NCI-H226 (cell line): Measurements from ENCODE around the gene PUSL1.

Source experiments
- DNase-seq: peaks from one replicate; pipeline ENCODE4 v3.0.0-alpha.2; 2015

PUSL1 gene

DNA sequence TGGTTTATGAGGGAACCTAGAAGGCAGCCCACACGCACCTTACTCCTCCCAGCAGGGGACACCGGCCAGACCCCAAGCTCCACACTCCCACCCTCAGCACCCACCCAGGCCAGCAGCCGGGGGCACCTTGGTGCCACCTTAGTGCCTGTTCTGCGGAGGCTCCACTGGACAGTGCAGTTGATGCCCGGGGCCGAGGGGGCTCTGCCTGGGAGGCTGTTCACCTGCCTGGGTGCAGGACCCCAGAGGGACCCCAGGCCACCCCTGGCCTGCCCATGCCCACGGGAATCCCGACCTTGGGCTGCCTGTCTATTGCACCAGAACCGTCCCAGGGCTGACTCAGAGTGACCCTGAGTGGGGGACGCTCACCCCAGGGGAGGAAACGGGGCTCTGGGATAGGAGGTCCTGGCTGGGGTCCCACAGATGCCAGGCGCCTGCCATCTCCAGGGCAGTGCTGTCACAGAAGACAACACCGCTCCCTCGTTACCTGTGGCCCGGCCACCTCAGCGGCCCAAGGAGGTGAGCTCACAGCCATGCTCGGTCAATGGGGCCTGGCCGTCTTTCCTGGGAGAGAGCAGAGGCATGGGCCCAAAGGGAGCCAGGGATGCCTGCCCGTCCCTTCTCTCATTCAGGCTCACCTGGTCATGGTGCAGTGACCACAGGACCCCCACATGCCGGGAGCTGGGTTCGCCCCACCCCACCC is 27.5 kb upstream of the PUSL1 start:
- DNase-seq, result no peak

DNA sequence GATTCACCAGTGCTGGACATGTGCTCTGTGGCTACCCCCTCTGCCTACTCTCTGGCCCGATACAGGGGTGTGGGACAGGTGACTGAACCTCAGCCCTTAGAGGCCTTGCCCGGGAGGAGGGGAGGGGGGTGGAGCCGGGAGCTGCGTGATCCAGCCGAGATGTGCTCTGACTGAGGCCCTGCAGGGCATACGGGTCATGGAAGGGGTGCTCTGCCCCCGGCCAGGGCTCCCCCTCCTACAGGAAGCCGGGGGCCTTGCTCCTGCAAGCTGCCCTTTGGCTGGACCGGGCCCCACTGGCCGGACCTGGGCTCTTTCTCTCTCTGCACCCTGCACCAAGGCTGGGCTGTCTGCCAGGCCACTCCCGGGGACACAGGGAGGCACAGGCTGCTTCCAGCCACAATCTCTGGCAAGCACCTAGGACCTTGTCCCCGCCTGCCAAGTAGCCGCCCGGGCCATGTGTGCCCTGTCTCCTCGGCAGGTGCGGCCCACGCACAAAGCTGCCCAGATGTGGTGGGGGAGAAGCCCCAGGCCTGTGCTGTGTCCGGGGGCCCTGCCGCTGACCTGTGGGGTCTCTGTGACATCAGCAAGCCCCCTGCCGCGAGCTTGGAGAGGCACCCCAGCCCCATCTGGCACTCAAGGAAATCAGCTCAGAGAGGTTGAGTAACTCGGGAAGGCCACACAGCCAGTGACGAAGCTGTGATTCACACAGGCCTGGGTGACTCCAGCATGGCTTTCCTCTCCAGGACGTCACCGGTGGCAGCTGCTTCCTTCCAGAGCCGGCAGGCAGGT is 26.7 kb upstream of the PUSL1 start:
- no peak for DNase-seq

DNA sequence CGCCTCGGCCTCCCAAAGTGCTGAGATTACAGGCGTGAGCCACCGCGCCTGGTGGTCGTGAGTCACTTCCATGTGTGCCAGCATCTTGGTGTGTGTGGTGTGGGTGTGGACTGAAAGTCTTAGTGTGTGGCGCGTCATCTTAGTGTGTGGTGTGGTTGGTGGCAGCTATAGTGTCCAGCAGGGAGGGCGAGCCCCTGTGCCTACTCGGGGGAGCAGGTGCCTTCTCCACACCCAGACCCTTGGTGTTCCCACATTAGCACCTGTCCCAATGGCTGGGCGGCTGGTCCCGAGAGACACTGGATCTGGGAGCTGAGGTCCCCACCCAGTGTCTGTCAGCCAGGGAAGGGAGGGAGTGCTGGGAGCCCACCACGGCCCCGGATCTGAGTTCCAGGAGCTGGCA is 25.4 kb upstream of the PUSL1 start:
- DNase-seq, result no peak

DNA sequence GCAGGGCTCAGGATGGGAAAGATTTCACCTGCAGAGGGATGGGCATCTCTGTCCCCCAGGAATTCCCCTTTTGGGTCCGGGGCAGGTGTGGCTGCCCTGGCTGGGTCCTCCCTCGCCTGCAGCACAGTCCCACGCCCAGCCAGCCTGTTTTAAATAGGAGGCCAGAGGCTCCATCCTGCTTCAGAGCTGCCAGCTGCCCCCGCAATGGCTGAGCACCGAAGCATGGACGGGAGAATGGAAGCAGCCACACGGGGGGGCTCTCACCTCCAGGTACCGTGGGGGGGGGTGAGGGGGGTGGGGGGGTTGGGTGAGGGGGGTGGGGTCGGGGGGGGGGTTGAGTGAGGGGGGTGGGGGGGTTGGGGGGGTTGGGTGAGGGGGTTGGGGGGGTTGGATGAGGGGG is 24.6 kb upstream of the PUSL1 start:
- no peak for DNase-seq

DNA sequence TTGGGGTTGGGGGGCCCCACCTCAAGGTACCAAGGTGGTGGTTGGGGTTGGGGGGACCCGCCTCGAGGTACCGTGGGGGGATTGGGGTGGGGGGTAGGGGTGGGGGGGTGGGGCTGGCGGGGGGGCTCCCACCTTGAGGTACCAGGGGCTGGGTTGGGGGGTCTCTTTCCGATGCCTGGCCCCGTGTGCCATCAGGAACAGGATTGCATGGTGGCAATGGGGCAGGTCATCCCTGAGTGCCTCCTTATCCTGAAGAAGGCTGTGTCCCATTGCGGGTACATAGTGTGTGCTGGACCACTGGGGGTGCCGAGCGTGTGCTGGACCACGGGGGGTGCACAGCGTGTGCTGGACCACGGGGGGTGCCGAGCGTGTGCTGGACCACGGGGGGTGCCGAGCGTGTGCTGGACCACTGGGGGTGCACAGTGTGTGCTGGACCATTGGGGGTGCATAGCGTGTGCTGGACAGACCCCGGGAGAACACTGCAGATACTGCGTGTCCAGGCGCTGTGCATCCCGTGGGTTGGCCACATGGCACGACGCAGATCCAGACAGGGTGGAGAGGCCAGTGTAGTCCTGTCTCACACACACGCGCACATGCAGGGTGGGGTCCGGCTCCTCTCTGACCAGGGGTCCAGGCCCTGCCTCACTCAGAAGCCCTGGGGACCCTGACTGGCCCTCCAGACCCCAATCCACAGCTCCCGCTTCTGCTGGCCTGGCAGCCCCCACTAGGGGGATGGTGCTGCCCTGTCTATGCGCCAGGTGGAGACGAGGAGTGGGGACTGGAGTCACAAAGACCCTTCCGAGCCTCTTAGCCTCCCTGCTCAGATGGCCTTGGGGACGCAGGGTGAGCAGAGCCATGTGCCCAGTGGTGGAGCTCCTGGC is 23.9 kb upstream of the PUSL1 start:
- no peak for DNase-seq

DNA sequence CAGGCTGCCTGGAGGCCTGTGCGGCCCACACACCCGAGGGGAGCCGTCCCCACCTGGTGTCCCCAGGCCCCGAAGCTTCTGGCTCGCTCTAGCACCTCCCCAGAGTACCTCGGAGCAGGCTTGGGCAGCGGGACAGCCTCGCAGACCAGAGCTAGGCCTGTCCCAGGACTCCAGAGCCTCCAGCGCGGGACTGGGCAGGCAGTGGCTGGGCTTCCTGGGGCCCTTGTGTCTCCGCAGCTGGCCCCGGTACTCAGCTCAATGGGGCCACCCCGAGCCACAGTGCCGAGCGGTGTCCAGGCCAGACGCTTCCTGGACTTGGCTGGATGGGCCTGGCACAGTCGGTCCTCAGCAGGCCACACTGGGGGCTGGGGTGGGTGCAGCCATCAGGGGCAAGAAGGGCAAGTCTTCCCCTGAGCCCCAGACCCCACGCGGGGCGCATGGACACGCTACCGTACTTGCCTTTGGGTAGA is 23.3 kb upstream of the PUSL1 start:
- DNase-seq, result no peak

DNA sequence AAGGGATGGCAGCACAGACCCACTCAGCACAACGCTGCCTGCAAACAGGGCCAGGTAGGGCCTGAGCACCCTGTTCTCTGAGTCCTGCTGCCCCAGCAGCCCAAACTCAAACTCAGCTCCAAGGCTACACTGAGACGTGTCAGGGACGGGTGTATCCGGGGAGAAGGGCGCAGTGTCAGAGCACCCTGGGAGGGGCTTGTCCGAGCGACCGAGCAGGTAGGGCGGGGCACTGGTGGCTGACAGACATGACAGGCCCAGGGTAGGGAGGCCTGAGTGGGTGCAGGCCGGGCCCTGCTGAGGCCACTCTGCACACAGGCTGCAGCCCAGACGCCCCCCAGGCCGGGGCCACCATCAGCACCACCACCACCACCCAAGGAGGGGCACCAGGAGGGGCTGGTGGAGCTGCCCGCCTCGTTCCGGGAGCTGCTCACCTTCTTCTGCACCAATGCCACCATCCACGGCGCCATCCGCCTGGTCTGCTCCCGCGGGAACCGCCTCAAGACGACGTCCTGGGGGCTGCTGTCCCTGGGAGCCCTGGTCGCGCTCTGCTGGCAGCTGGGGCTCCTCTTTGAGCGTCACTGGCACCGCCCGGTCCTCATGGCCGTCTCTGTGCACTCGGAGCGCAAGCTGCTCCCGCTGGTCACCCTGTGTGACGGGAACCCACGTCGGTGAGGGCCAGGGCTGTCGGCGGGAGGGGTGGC is 22.6 kb upstream of the PUSL1 start:
- no peak for DNase-seq

DNA sequence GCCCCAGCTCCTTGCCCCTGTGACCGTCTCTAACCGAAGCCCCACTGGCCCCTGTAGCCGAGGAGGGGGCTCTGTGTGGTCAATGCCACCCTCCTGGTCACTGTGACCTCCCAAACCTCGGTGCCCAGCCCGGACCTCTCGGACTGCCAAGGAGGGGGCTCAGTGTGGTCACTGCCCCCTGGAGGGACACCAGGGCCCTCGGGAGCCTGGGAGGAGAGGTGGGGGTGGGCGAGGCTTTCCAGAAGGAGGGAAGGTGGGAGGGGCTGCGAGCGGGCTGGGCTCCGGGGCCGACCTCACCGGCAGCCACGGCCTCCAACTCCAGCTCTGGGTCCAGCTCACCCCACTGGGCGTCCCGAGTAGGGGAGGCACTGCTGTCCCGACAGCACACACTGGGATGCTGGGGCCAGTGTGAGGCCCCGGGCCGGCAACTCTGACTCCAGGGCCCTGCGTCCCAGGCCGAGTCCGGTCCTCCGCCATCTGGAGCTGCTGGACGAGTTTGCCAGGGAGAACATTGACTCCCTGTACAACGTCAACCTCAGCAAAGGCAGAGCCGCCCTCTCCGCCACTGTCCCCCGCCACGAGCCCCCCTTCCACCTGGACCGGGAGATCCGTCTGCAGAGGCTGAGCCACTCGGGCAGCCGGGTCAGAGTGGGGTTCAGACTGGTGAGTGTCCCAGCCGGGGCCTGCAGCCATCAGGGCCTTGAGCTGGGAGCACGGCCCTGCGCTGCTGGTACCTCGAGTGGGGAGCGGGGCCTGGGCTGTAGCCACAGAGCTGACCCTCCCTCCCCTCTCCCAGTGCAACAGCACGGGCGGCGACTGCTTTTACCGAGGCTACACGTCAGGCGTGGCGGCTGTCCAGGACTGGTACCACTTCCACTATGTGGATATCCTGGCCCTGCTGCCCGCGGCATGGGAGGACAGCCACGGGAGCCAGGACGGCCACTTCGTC is 21.8 kb upstream of the PUSL1 start:
- DNase-seq, result no peak

DNA sequence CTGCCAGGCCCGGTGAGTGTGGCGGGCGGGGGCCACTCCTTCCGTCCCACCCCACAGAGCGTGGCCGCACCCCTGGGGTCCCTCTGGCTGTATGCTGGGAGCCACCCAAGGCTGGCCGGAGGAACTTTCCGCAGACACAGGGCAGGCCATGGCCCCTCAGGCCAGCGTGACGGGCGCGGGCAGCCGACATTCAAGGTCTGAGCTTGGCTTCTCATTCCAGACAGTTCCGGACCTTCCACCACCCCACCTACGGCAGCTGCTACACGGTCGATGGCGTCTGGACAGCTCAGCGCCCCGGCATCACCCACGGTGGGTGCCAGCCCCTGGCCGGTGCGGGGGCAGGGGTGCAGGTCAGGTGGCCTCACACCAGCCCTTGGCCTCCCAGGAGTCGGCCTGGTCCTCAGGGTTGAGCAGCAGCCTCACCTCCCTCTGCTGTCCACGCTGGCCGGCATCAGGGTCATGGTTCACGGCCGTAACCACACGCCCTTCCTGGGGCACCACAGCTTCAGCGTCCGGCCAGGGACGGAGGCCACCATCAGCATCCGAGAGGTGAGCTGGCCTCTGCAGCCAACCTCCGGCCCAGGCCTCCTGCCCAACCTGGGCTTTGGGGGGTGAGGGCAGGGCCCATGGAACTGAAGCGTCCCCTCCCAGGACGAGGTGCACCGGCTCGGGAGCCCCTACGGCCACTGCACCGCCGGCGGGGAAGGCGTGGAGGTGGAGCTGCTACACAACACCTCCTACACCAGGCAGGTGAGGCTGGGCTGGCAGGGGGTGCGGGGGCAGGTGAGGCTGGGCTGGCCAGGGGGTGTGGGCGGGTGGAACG is 20.9 kb upstream of the PUSL1 start:
- no peak for DNase-seq

DNA sequence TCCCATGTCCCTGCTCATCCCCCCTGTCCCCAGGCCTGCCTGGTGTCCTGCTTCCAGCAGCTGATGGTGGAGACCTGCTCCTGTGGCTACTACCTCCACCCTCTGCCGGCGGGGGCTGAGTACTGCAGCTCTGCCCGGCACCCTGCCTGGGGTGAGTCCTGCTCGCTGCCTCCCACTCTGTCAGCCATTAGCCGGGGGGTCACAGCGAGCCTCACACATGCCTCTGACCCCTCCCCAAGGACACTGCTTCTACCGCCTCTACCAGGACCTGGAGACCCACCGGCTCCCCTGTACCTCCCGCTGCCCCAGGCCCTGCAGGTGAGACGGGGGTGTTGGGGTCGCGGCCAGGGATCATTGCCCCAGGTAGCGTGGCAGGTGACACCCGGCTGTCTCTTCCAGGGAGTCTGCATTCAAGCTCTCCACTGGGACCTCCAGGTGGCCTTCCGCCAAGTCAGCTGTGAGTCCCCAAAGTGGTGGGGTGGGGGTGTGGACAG is 18.1 kb upstream of the PUSL1 start:
- peak; percentile 26 for DNase-seq

DNA sequence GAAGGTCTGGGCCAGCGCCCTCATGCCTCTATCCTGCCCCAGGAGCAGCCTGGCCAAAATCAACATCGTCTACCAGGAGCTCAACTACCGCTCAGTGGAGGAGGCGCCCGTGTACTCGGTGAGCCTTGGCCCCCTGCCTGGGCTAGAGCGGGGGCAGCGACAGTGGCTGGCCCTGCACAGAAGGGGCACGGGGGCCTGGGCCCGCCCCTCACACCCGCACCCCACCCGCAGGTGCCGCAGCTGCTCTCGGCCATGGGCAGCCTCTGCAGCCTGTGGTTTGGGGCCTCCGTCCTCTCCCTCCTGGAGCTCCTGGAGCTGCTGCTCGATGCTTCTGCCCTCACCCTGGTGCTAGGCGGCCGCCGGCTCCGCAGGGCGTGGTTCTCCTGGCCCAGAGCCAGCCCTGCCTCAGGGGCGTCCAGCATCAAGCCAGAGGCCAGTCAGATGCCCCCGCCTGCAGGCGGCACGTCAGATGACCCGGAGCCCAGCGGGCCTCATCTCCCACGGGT is 17.3 kb upstream of the PUSL1 start:
- peak; percentile 63 for DNase-seq

DNA sequence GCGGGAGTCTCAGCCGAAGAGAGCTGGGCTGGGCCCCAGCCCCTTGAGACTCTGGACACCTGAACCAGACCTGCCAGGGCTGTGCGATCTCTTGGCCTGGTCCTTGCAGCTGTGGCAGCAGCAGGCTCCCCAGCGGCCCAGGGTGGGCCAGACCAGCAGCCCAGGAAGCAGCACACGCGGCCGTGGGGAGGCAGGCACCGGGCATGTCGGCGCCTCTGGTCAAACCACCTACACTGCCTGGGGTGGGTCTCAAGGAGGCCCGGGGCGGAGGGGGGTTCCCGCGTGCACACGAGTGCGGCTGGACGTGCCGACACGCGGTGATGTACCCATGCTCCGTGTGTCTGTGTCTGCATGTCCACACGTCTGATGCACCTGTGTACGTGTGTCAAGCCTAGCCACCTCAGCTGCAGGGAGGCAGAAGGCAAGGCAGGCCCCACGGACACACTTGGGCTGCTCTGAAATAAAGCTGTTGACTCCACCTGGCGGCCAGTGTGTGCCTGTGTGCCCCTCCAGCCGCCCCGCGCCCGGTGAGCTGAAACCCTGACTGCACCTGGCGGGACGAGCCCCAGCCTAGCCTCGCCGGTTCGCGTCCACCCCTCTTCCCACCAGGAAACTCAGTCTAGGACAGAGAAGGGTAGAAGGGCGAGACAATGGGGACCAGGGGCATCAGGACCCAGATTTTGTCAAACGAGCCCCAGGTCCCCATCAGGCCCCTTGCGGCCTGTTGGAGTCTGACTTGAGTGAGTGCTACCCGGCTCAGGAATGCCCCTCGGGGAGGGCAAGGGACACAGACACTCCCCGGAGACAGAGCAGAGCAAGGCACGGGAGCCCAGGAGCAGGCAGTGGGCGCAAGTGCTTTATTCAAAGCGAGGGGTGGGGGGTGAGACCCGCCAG is 16.6 kb upstream of the PUSL1 start:
- peak; percentile 57 for DNase-seq

DNA sequence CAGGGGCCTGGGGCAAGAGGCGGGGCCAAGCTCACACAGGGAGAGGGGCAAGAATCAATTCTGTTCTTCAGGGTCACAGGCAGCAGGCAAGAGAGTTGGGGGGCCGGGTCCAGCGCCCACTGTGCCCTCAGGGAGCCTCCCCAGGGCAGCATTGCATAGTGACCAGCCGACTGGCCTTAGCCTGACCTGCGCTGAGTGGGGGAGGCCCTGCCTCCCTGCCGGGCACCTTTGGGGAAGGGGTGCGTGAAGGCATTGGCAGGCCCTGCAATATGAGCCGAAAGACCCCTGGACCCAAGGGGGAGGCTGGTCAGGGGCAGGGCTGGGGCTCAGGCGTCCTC is 16.0 kb upstream of the PUSL1 start:
- no peak for DNase-seq

DNA sequence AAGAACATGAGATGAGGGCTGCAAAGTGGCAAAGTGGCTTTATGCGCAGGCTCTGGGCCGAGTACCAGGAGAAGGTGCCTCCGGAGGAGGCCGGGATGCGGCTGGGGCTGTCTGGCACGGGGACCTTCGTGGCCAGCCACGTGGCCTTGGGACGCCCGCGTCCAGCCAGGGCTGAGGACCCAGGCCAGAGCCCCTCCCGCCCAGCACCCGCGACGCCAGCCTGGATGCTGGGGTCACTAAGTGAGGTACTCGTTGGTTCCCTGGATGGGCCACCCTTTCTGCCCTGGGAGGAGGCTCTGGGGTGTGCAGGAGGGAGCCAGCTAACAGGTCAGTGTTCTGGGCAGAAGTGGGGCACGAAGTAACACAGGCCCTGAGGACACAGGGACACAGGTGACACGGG is 15.5 kb upstream of the PUSL1 start:
- DNase-seq, result no peak

DNA sequence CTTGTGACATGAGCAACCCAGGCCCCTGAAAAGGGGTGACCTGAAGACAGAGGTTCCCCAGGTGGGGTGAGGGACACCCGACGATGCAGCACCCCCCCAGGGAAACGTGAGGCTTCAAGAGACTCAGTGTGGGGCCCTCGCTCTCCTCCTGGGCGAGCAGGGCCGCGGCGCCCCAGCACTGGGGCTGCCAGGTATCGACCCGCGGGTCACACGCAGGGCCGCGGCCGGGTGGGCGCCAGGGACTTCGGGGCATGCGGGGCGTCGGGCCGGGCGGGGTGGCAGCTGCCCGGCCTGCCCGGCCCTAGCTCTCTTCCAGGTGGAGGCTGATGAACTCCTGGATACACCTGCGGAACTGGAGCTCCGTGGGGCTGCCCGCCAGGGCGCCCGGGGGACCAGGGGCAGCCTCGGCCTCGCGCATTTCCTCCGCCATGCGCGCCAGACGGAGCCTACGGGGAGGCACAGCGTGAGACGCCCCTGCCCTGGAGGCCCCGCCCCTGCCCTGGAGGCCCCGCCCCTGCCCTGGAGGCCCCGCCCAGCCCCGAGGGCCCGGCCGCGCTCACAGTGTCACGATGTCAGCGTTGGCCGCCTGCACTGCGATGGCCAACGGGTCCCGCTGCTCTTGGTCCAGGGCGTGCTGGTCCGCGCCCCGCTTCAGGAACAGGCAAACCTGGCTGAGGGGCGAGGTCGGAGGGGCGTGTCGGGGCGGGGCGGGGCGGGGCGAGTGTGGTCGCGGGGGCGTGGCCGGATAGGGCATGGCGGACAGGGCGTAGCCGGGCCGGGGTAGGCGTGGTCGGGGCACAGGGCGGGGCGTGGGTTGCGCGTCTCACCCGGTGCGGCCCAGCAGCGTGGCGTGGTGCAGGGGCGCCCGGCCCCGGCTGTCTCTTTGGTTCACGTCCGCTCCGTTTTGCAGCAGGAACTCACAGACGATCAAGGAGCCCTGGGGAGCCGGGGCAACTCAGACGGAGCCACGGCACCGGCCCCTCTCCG is 14.8 kb upstream of the PUSL1 start:
- DNase-seq, result no peak

DNA sequence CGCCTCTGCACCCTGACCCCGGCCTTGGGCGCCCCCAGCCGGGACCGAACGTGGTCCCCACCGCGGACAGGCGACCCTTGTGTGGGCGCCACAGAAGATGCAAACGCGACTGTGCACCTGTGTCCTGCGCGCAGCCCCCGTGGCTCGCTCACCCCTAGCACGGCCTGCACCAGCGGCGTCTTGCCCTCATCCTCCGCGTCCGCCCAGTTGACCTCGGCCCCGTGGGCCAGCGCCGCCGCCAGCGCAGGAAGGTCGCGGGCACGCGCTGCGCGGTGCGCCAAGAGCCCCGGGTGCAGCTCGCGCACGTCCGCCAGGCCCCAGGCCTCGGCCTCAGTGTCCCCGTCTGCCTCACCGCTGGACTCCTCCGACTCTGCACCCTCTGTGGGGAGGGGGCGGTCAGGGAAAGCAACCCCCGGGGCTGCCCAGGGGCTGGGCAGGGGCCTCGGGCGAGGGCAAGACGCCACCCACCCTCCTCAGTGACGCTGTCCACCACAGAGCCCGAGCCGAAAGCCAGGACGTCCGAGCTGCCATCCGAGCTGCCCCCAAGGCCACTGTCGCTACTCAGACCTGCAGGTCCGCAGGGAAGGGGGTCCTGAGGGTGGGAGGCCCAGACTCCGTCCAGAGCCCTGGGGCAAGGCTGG is 14.0 kb upstream of the PUSL1 start:
- no peak for DNase-seq

DNA sequence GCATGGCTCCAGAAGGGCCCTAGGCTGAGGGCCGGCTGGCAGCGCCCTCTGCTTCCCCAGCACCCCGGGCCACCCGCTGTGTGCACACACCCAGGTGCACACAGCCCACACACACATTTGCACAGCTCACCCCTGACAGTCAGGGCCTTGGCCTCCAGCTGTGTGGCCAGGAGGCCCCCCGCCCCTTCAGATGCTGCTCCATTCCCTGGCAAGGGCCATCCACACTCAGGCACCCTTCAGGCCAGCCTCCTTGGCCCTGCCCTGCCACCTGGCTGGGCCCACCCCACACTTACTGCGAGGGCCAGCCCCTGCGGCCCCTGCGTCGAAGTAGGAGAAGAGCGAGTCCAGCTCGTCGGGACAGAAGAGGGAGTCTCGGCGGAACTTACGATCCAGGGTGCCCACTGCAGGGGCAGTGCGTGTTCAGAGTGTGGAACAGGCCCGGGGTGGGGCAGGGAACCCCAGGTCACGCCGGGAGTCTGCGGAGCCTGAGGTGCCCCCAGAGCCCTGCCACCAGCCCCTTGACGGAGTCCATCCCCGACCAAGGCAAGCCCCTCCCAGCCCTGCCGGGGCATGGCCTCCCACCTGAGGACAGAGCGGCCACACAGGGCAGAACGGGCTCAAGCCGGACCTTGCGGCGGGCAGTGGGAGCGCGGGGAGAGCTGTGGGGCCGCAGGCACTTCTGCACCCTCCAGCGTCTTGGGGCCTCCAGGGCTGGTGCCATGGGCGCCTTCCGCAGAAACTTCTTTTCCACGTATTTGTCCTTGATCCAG is 13.1 kb upstream of the PUSL1 start:
- DNase-seq, result no peak
